ENCODE results near the gene STAMBP. TPM values are rescaled to one million over a fixed set of nuclear protein-coding genes. Genes with fewer than 3 reads are reported as not detected.

The STAMBP gene
- total RNA-seq, 1 donor from 2014 or later: 36.4 TPM

DNA sequence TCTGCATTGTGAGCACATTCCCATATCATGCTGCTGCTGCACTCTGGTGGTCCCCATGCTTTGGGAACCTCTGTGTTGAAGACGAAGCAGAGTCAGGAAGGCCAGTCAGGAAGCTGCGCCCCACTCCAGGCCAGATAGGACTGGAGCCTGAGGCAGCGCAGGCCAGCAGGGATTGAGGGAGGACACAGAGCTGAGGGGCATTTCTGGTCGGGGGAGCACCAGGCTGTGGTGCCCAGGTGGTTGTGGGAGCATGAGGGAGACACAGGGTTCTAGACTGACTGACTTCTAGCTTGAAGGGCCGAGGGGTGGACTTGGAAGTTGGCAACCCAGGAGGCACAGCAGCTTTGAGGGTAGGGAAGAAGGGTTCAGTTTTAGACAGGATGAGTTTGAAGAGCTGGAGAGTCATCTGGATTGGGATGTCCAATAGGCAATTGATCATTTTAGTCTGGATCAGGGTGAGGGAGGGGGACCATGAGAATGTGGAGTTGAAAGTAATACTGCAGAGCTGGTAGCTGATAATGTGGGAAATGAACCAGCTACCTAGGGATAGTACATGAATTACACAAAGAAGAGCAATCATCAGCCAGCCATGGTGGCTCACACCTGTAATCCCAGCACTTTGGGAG is 62.6 kb downstream of the STAMBP start:
- H3K9me3 ChIP-seq: no peaks in the 10 kb centered on the region
- DNase-seq (ENCODE audit: low spot score in 2 of 2): no peak
- H3K4me1 ChIP-seq: peaks cover 5 to 12% of the 10 kb centered on the region in 2 donors
- H3K36me3 ChIP-seq: no peaks in the 10 kb centered on the region
- no peaks in the 10 kb centered on the region for H3K27me3 ChIP-seq
- no peak overlapping the region for H3K4me3 ChIP-seq
- intact Hi-C loops (cut with DNase I): no loop called here
- peak overlapping the region; percentile 87 to 91 for H3K27ac ChIP-seq
- TF ChIP-seq CTCF (IDR thresholded peaks at IDR 0.05): no peak

DNA sequence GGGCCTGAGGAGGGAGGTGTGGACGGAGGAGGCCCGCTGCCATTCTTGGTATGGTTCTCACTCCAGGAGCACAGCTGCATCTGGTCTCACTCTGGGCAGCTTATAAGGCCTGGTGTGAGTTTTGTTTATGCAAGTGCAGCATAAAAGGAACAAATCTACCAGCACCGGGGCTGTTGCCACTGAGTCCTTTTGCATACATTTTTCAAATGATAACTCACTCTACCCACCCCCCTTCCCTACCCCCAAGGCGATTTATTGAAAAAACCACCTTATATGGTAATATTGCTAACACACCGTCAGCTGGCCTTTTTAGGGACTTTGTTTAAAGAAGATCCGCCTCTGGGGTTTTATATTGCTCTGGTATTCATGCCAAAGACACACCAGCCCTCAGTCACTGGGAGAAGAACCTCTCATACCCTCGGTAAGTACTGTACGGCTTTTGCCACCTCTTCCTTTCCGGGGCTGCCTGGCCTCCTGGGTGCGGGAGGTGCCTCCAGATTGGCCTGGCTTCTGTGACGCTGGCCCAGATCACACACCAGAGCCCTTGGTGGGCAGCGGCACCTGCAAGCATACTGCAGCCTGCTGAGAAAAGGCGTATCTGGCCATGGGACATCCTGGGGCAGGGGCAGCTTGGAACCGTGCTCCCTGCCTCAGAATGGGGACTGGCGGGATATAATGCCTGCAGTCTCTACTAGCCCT is 64.0 kb downstream of the STAMBP start, which contains the start of gene ACTG2:
Gene ACTG2, plus strand, starts transcription at position 378 of the 699 bp plus-strand sequence. CDS start 8,304 bp downstream, outside the sequence.
- Histone ChIP-seq H3K36me3 (no peaks in the 10 kb centered on the region), H3K4me3 (peak within 1 kb of the TSS; percentile 49 to 65), H3K9me3 (no peaks in the 10 kb centered on the region), H3K27ac (peak within 1 kb of the TSS; percentile 87 to 91), H3K27me3 (no peaks in the 10 kb centered on the region), H3K4me1 (peaks cover 5 to 14% of the 10 kb centered on the region in 2 donors)
- intact Hi-C loops (cut with DNase I): loop anchor here (1.0 kb wide), 1 partner anchor 22 kb away; no protein-coding TSS in a partner anchor
- no peak for TF ChIP-seq CTCF (IDR thresholded peaks at IDR 0.05)
- peak in 1 of 2 donors; percentile 84 for DNase-seq (ENCODE audit: low spot score in 2 of 2)

GRCh38 chr2:73893764-73894474 is 65.2 kb downstream of the STAMBP start:
- Histone ChIP-seq H3K36me3 (no peaks in the 10 kb centered on the region), H3K4me1 (peaks cover 5 to 14% of the 10 kb centered on the region in 2 donors), H3K27me3 (no peaks in the 10 kb centered on the region), H3K27ac (peak overlapping the region; percentile 87 to 91), H3K9me3 (no peaks in the 10 kb centered on the region), H3K4me3 (peak overlapping the region; percentile 49 to 65)
- intact Hi-C loops (cut with DNase I): loop anchor here (1.0 to 2.0 kb wide), 2 partner anchors 24 to 65 kb away; partner anchors contain the start of gene STAMBP
- TF ChIP-seq CTCF (IDR thresholded peaks at IDR 0.05): no peak
- no peak for DNase-seq (ENCODE audit: low spot score in 2 of 2)

GRCh38 chr2:73894475-73894850 is 65.7 kb downstream of the STAMBP start:
- peak overlapping the region; percentile 24 to 65 for H3K4me3 ChIP-seq
- intact Hi-C loops (cut with DNase I): loop anchor here (2.0 kb wide), 1 partner anchor 66 kb away; the partner anchor contains the start of gene STAMBP
- no peaks in the 10 kb centered on the region for H3K9me3 ChIP-seq
- H3K27me3 ChIP-seq: no peaks in the 10 kb centered on the region
- DNase-seq (ENCODE audit: low spot score in 2 of 2): no peak
- peak overlapping the region; percentile 87 to 91 for H3K27ac ChIP-seq
- no peak for TF ChIP-seq CTCF (IDR thresholded peaks at IDR 0.05)
- H3K4me1 ChIP-seq: peaks cover 5 to 14% of the 10 kb centered on the region in 2 donors
- H3K36me3 ChIP-seq: no peaks in the 10 kb centered on the region

- Histone ChIP-seq H3K27me3 (no peaks in the 10 kb centered on the region), H3K4me1 (peaks cover 5 to 14% of the 10 kb centered on the region in 2 donors), H3K9me3 (no peaks in the 10 kb centered on the region), H3K36me3 (no peaks in the 10 kb centered on the region), H3K27ac (peak overlapping the region; percentile 87 to 91), H3K4me3 (peak overlapping the region; percentile 24 to 65)
- no peak for DNase-seq (ENCODE audit: low spot score in 2 of 2)
- no peak for TF ChIP-seq CTCF (IDR thresholded peaks at IDR 0.05)
- intact Hi-C loops (cut with DNase I): loop anchor here (2.0 to 5.0 kb wide), 2 partner anchors 33 to 66 kb away; partner anchors contain the start of gene STAMBP
Observed at GRCh38 chr2:73894877-73895276, 66.1 kb downstream of the STAMBP start.

Data from ascending aorta (tissue), 2 donors.